HCT116 (cell line): ENCODE data around the gene CTU2. TPM values are rescaled to one million over a fixed set of nuclear protein-coding genes. Genes with fewer than 3 reads are reported as not detected.

Experiments used
- ATAC-seq: fragments of 200-7000 bp; cut with Tn5 transposase; 2 replicates; pipeline ENCODE4 v1.9.1; 2020; ENCODE audit warnings: mild to moderate bottlenecking, moderate library complexity
- BruUV-seq: library from RNA; stranded (reverse); fragments of 400-500 nt; replicated peaks from 2 replicates; lab custom pipeline; 2021; lab: Mats Ljungman, UMichigan
- CTCF ChIA-PET: fragments of 300-600 bp; sonication (Branson Sonifier 250); formaldehyde crosslinking; loops from one replicate; lab custom pipeline; 2021; ENCODE audit warnings: antibody characterized with exemption; lab: Charles Lee
- POLR2A ChIA-PET: fragments of 300-600, 350-600 bp; sonication (Branson Sonifier 250); formaldehyde crosslinking; loops from one replicate; lab custom pipeline; 2021; ENCODE audit warnings: antibody characterized with exemption; lab: Charles Lee
- RAD21 ChIA-PET, 2 experiments: fragments of 300-600 bp; sonication (Branson Sonifier 250); formaldehyde crosslinking; loops; one replicate each; lab custom pipeline; 2023; ENCODE audit warnings: low total read pairs in 2 of 2; ENCODE audit not compliant: uncharacterized antibody in 2 of 2, unreplicated experiment in 2 of 2, low non-redundant PET in 1 of 2; lab: Charles Lee
- DNase-seq: peaks from one replicate; pipeline ENCODE4 v3.0.0-alpha.2; 2010; ENCODE audit warnings: low read depth, low spot score
- H2AFZ ChIP-seq: fragments of 200-600 bp; shearing (Covaris generic), sonication (generic); 2 replicates; pipeline ENCODE4 v1.6.1; 2017; ENCODE audit warnings: low read depth, mixed run types, mixed read lengths, antibody characterized with exemption, low read length; ENCODE audit not compliant: poor library complexity, severe bottlenecking
- H3K27ac ChIP-seq: 2 replicates; pipeline ENCODE4 v1.5.1; 2012; ENCODE audit warnings: low read depth, low read length
- H3K27me3 ChIP-seq: fragments of 200-600 bp; sonication (generic); 2 replicates; pipeline ENCODE4 v1.6.1; 2016; ENCODE audit warnings: mixed run types, low read length, mixed read lengths; ENCODE audit not compliant: insufficient read depth
- H3K36me3 ChIP-seq, 2 experiments: fragments of 200-500 bp in 1 of 2; fragments of 200-600 bp in 1 of 2; sonication (Bioruptor generic) in 1 of 2; sonication (generic) in 1 of 2; 2 replicates each; pipeline versions ENCODE4 v1.5.1 to v1.6.1; 2014 to 2016; ENCODE audit warnings: low read length in 2 of 2, inconsistent platforms in 1 of 2, mixed read lengths in 1 of 2, mixed run types in 1 of 2; ENCODE audit not compliant: insufficient read depth in 2 of 2, control insufficient read depth in 1 of 2
- H3K4me1 ChIP-seq, 2 experiments: fragments of 200-600 bp in 1 of 2; sonication (generic) in 1 of 2; 2 replicates each; pipeline versions ENCODE4 v1.5.1 to v1.6.1; 2012 to 2017; ENCODE audit warnings: low read length in 2 of 2, inconsistent platforms in 1 of 2, mild to moderate bottlenecking in 1 of 2, mixed read lengths in 1 of 2, mixed run types in 1 of 2, moderate library complexity in 1 of 2; ENCODE audit not compliant: insufficient read depth in 2 of 2, control insufficient read depth in 1 of 2
- H3K4me2 ChIP-seq: fragments of 200-600 bp; sonication (generic); 2 replicates; pipeline ENCODE4 v1.6.1; 2017; ENCODE audit warnings: mixed run types, low read length, mixed read lengths
- H3K4me3 ChIP-seq, 2 experiments: fragments of 200-600 bp in 1 of 2; sonication (generic) in 1 of 2; replicated peaks in 1 of 2; 2 replicates each; pipeline ENCODE4 v1.5.1; 2011 to 2016; ENCODE audit warnings: low read length in 2 of 2, control low read depth in 1 of 2, low read depth in 1 of 2, mild to moderate bottlenecking in 1 of 2, mixed read lengths in 1 of 2, mixed run types in 1 of 2
- H3K79me2 ChIP-seq: fragments of 200-600 bp; sonication (generic); 2 replicates; pipeline ENCODE4 v1.6.1; 2017; ENCODE audit warnings: mild to moderate bottlenecking, mixed run types, low read length, moderate library complexity, mixed read lengths; ENCODE audit not compliant: insufficient read depth
- H3K9ac ChIP-seq: fragments of 200-600 bp; sonication (generic); 2 replicates; pipeline ENCODE4 v1.6.1; 2016; ENCODE audit warnings: low read length, mixed read lengths
- H3K9me2 ChIP-seq: fragments of 200-600 bp; sonication (generic), shearing (Covaris generic); 2 replicates; pipeline ENCODE4 v1.6.1; 2017; ENCODE audit warnings: mixed run types, mild to moderate bottlenecking, moderate library complexity; ENCODE audit not compliant: insufficient read depth
- H3K9me3 ChIP-seq, 2 experiments: fragments of 200-500 bp in 1 of 2; fragments of 200-600 bp in 1 of 2; sonication (Bioruptor generic) in 1 of 2; sonication (generic) in 1 of 2; 2 replicates each; pipeline ENCODE4 v1.6.1; 2014 to 2017; ENCODE audit warnings: low read length in 2 of 2, mixed read lengths in 2 of 2, inconsistent platforms in 1 of 2, low read depth in 1 of 2, mild to moderate bottlenecking in 1 of 2, mixed run types in 1 of 2, moderate library complexity in 1 of 2; ENCODE audit not compliant: control insufficient read depth in 1 of 2, insufficient read depth in 1 of 2
- H4K20me1 ChIP-seq: fragments of 200-600 bp; sonication (generic), shearing (Covaris generic); 2 replicates; pipeline ENCODE4 v1.6.1; 2017; ENCODE audit warnings: mixed run types, mild to moderate bottlenecking, moderate library complexity; ENCODE audit not compliant: insufficient read depth
- CEBPB ChIP-seq: IDR thresholded peaks from 2 replicates; pipeline ENCODE4 v1.6.1; 2012; ENCODE audit warnings: low read depth
- EGR1 ChIP-seq: IDR thresholded peaks from 2 replicates; pipeline ENCODE4 v1.6.1; 2012; ENCODE audit warnings: low read depth
- ELF1 ChIP-seq: IDR thresholded peaks from 2 replicates; pipeline ENCODE4 v1.6.1; 2012; ENCODE audit warnings: low read depth, borderline replicate concordance
- EZH2 ChIP-seq: fragments of 200-600 bp; sonication (generic); IDR thresholded peaks from 2 replicates; pipeline ENCODE4 v1.6.1; 2017; ENCODE audit warnings: antibody characterized with exemption, mixed run types
- POLR2AphosphoS5 ChIP-seq: IDR thresholded peaks from 2 replicates; pipeline ENCODE4 v1.6.1; 2011; ENCODE audit warnings: mild to moderate bottlenecking, low read depth, low read length, moderate library complexity
- SIN3A ChIP-seq: IDR thresholded peaks from 2 replicates; pipeline ENCODE4 v1.6.1; 2012; ENCODE audit warnings: low read depth
- SP1 ChIP-seq: IDR thresholded peaks from 2 replicates; pipeline ENCODE4 v1.6.1; 2012; ENCODE audit warnings: low read depth
- SRF ChIP-seq: IDR thresholded peaks from 2 replicates; pipeline ENCODE4 v1.6.1; 2012; ENCODE audit warnings: low read depth
- YY1 ChIP-seq: IDR thresholded peaks from 2 replicates; pipeline ENCODE4 v1.6.1; 2011; ENCODE audit warnings: low read length, low read depth, moderate library complexity, mild to moderate bottlenecking; ENCODE audit not compliant: insufficient replicate concordance; ENCODE audit errors: extremely low read depth
- ZFX ChIP-seq: fragments of 450-650 bp; IDR thresholded peaks from 2 replicates; pipeline ENCODE4 v1.6.1; 2017
- intact Hi-C: fragments of 100-400 bp; cut with micrococcal nuclease; formaldehyde crosslinking; loops from 2 replicates; pipeline ENCODE4 v1.10.0; 2022
- total RNA-seq: library from RNA; stranded (reverse); gene quantifications from one replicate; pipeline ENCODE4 v1.2.1, GENCODE V29; 2021; ENCODE audit not compliant: unreplicated experiment
- TF ChIP-seq, protein P1 (sequence below): IDR thresholded peaks from 2 replicates; pipeline ENCODE4 v1.6.1; 2011; ENCODE audit warnings: mild to moderate bottlenecking, low read length, moderate library complexity; ENCODE audit not compliant: insufficient replicate concordance; ENCODE audit errors: extremely low read depth
- TF ChIP-seq, protein P2 (sequence below), 3 experiments: fragments of 200-600 bp in 1 of 3; sonication (generic) in 1 of 3; IDR thresholded peaks in 2 of 3; conservative IDR thresholded peaks in 1 of 3; 2 replicates each; pipeline ENCODE4 v1.5.1; 2012 to 2017; ENCODE audit warnings: low read depth in 2 of 3, low read length in 2 of 3, antibody characterized with exemption in 1 of 3, borderline replicate concordance in 1 of 3, control low read depth in 1 of 3, mild to moderate bottlenecking in 1 of 3, mixed read lengths in 1 of 3, mixed run types in 1 of 3, moderate library complexity in 1 of 3; ENCODE audit not compliant: insufficient read depth in 1 of 3
- TF ChIP-seq, protein P3 (sequence below): IDR thresholded peaks from 2 replicates; pipeline ENCODE4 v1.6.1; 2012
- TF ChIP-seq, protein P4 (sequence below): IDR thresholded peaks from 2 replicates; pipeline ENCODE4 v1.6.1; 2012

The CTU2 gene
- total RNA-seq, 1 experiment from 2014 or later: 71.3 TPM

DNA sequence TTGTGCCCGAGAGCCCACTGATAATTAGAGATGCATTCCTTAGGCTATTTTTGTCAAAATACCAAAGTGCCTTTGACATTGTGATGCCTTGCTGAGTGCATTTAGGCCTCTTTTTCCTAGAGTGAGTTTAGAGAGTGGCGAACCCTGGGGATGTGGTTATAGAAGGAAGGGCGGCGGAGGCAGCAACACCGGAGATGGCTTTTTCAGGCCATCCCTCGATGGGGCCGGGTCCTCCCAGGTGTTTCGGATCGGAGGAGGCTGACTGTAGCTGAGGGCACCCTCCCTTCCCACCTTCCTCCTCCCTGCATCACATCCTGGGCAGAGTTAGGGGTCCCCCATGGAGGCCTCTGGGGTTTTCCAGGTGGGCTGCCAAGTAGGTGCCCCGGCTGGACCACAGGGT lies 13.4 kb upstream of the CTU2 start (continued):
- TF ChIP-seq, protein P1, sequence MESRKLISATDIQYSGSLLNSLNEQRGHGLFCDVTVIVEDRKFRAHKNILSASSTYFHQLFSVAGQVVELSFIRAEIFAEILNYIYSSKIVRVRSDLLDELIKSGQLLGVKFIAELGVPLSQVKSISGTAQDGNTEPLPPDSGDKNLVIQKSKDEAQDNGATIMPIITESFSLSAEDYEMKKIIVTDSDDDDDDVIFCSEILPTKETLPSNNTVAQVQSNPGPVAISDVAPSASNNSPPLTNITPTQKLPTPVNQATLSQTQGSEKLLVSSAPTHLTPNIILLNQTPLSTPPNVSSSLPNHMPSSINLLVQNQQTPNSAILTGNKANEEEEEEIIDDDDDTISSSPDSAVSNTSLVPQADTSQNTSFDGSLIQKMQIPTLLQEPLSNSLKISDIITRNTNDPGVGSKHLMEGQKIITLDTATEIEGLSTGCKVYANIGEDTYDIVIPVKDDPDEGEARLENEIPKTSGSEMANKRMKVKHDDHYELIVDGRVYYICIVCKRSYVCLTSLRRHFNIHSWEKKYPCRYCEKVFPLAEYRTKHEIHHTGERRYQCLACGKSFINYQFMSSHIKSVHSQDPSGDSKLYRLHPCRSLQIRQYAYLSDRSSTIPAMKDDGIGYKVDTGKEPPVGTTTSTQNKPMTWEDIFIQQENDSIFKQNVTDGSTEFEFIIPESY: no peak
- TF ChIP-seq ZFX (no peak), EGR1 (no peak), CEBPB (no peak), EZH2 (no peak)

DNA sequence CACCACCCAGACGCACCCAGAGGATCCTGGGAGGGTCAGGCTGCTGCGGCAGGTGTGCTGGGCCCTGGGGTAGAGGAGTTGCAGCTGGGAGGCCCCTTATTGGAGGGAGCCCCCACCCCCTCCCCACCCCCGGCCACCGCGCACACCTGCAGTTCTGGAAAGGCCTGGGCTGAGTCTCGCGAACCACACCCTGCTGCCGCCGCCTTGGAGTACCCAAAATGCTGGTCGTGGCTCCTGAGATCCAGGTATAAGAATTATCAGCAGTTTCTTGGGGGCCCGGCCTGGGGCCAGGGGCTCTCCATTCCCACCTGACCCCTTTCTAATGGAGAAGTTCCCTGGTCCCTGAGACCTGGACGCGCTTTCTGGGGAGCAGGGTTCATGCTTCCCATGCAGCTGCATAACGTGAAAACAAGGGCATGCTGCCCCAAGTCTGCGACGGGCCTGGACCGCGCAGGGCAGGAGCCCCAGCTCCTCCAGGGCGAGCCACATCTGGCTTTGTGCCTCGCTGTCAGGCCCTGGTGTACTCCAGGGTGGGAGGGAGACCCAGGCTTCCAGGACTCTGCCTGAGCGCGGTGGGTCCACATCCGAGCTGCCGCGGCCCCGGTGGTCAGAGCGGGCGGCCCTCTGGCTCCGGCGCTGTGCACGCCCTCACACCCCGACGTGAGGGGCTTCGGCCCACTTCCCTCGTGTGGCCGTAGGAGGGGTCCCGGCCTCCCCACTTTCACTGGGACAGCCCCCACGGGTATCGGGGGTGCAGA lies 12.7 kb upstream of the CTU2 start:
- Histone ChIP-seq H4K20me1 (no peaks in the 10 kb centered on the region), H3K9me2 (no peaks in the 10 kb centered on the region), H3K36me3 (no peaks in the 10 kb centered on the region), H3K27me3 (no peaks in the 10 kb centered on the region), H3K9ac (no peak overlapping the region), H2AFZ (no peak overlapping the region), H3K4me2 (no peak overlapping the region), H3K9me3 (no peaks in the 10 kb centered on the region), H3K27ac (no peak overlapping the region), H3K4me3 (no peak overlapping the region), H3K4me1 (no peaks in the 10 kb centered on the region; a peak in 1 of 4 replicates), H3K79me2 (no peaks in the 10 kb centered on the region)
- no TSS peak for BruUV-seq
- DNase-seq (no peak), ATAC-seq (no peak)
- TF ChIP-seq, protein P1: no peak
- TF ChIP-seq, protein P2, sequence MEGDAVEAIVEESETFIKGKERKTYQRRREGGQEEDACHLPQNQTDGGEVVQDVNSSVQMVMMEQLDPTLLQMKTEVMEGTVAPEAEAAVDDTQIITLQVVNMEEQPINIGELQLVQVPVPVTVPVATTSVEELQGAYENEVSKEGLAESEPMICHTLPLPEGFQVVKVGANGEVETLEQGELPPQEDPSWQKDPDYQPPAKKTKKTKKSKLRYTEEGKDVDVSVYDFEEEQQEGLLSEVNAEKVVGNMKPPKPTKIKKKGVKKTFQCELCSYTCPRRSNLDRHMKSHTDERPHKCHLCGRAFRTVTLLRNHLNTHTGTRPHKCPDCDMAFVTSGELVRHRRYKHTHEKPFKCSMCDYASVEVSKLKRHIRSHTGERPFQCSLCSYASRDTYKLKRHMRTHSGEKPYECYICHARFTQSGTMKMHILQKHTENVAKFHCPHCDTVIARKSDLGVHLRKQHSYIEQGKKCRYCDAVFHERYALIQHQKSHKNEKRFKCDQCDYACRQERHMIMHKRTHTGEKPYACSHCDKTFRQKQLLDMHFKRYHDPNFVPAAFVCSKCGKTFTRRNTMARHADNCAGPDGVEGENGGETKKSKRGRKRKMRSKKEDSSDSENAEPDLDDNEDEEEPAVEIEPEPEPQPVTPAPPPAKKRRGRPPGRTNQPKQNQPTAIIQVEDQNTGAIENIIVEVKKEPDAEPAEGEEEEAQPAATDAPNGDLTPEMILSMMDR (IDR thresholded peaks at IDR 0.05 in 2 of 3, conservative IDR thresholded peaks at IDR 0.05 in 1 of 3; ENCODE audit: borderline replicate concordance in 1 of 3, insufficient read depth in 1 of 3, low read depth in 2 of 3, low read length in 2 of 3): no peak
- no peak for TF ChIP-seq ELF1
- TF ChIP-seq POLR2AphosphoS5: no peak
- no peak for TF ChIP-seq EZH2
- TF ChIP-seq ZFX: no peak
- TF ChIP-seq YY1: no peak
- no peak for TF ChIP-seq SRF
- TF ChIP-seq SIN3A: no peak
- TF ChIP-seq, protein P3, sequence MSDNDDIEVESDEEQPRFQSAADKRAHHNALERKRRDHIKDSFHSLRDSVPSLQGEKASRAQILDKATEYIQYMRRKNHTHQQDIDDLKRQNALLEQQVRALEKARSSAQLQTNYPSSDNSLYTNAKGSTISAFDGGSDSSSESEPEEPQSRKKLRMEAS: no peak
- TF ChIP-seq, protein P4, sequence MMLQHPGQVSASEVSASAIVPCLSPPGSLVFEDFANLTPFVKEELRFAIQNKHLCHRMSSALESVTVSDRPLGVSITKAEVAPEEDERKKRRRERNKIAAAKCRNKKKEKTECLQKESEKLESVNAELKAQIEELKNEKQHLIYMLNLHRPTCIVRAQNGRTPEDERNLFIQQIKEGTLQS: no peak
- TF ChIP-seq SP1: no peak
- TF ChIP-seq CEBPB: no peak
- intact Hi-C loops: no loop called here
- ChIA-PET RAD21 (no interaction called here), CTCF (interaction anchor here (1.0 kb wide), 1 partner anchor 44 kb away, joined by 3 read pairs; no protein-coding TSS in a partner anchor), POLR2A (no interaction called here)
